Right ventricle myocardium inferior (tissue), 1 donor: ENCODE results near the gene ZNF521. TPM values are rescaled to one million over a fixed set of nuclear protein-coding genes. Genes with fewer than 3 reads are reported as not detected.

Source experiments
- ATAC-seq: fragments of 200-7000 bp; cut with Tn5 transposase; one replicate; pipeline ENCODE4 v1.9.1; 2020; ENCODE audit warnings: mild to moderate bottlenecking, moderate library complexity
- DNase-seq: peaks from one replicate; pipeline ENCODE4 v3.0.0; 2021; ENCODE audit errors: missing footprints
- intact Hi-C: fragments of 100-400 bp; cut with DNase I; formaldehyde crosslinking; loops from one replicate; pipeline ENCODE4 v1.11.0; 2022
- total RNA-seq: library from RNA; stranded (reverse); fragmentation: NEBNext Ultra II Directional; extraction: Animal tissue kit (Norgen Biotek cat#: 25700); gene quantifications from one replicate; pipeline ENCODE4 v1.2.1, GENCODE V29; 2021
- donor health status: DM: no; HTN: yes; CAD: no; lungs with severe emphysema.

Gene ZNF521
- total RNA-seq, 1 donor from 2014 or later: 29.6 TPM

- ATAC-seq (no peak), DNase-seq (no peak)
- intact Hi-C loops: no loop called here
Observed at GRCh38 chr18:25077944-25078723, 273.8 kb downstream of the ZNF521 start.

GRCh38 chr18:25077038-25077943, 274.7 kb downstream of the ZNF521 start:
- no peak for ATAC-seq
- intact Hi-C loops: no loop called here
- no peak for DNase-seq

GRCh38 chr18:25075783-25076182, 276.2 kb downstream of the ZNF521 start:
- ATAC-seq: no peak
- intact Hi-C loops: no loop called here
- no peak for DNase-seq

GRCh38 chr18:25075331-25075730, 276.6 kb downstream of the ZNF521 start:
- ATAC-seq: no peak
- intact Hi-C loops: no loop called here
- no peak for DNase-seq

- DNase-seq (no peak), ATAC-seq (no peak)
- intact Hi-C loops: no loop called here
Observed at GRCh38 chr18:25074925-25075324, 277.0 kb downstream of the ZNF521 start.

GRCh38 chr18:25072205-25072604, 279.8 kb downstream of the ZNF521 start:
- ATAC-seq (no peak), DNase-seq (no peak)
- intact Hi-C loops: no loop called here

GRCh38 chr18:25067275-25068025, 284.5 kb downstream of the ZNF521 start:
- no peak for DNase-seq
- intact Hi-C loops: no loop called here
- ATAC-seq: no peak

- ATAC-seq (no peak), DNase-seq (no peak)
- intact Hi-C loops: no loop called here
Observed at GRCh38 chr18:25066516-25066915, 285.4 kb downstream of the ZNF521 start.

GRCh38 chr18:25062720-25063119, 289.2 kb downstream of the ZNF521 start:
- intact Hi-C loops: no loop called here
- DNase-seq: no peak
- ATAC-seq: peak; percentile 27

- intact Hi-C loops: no loop called here
Observed at GRCh38 chr18:25061395-25061794, 290.6 kb downstream of the ZNF521 start.

GRCh38 chr18:25058521-25058920, 293.4 kb downstream of the ZNF521 start:
- no peak for ATAC-seq
- intact Hi-C loops: no loop called here
- no peak for DNase-seq

More at GRCh38 chr18:25061395-25061794, 290.6 kb downstream of the ZNF521 start:
- no peak for DNase-seq
- no peak for ATAC-seq

DNA sequence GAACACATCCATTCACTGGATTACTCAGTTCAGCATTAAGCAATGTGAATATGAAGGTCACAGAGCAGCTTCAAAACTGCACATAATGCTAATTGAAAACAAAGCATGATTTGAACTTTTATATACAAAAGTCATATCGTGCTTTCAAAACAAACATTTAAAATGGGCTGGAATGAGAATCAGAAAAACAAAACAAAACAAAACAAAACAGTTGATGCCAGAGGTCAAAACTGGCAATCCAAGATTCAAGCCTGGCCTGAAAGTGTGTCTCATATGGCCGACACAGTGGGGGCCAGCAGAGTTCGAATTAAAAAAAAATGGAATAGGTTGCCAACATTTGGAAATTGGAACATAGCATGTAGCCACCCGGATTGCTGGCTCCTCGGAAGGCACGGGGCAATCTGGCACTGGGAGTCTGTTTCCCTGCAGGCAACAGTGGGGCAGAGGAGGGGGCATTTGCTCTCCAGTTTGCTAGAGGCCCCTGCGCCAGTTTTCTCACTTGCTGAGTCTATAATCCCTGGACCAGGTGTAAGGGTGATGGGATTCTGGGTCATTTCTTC, 294.4 kb downstream of the ZNF521 start:
- intact Hi-C loops: no loop called here
- DNase-seq (no peak), ATAC-seq (no peak)

DNA sequence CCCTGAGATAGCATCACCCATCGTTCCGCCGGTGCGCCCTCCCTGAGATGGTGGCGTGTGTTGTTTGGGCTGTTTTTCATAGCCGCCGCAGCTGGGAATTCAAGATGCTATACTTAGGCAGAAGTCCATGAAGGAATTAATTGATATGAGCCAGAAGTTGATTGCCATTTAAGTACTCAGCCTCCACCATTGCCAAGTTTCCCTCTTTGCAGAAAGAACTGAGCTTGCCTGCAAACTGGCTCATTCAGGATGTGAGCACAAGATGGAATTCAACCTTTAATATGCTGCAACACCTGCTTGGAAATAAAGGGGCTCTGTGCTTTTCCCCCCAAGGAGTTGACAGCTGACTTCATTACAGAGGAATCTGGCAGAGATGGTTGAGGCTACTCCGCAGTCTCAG, 295.5 kb downstream of the ZNF521 start:
- intact Hi-C loops: no loop called here
- DNase-seq: no peak
- ATAC-seq: no peak

DNA sequence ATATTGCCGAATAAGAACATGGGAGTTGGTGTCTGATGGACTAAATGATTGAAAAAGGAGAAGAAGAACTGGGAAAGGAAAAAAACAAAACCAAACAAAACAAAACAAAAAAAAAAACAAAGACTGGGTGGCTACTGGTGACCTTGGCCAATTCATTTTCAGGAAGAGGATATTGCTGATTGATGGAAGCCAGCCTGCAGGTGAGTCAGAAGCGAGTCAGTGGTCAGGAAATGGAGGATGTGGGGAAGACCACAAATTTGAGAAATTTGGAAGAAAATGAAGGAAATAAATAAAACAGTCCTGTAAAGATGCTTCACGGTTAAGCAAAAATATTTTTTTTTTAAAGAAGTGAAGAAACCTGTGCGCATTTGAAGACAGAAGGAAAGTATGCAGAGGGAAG, 296.9 kb downstream of the ZNF521 start:
- DNase-seq (no peak), ATAC-seq (no peak)
- intact Hi-C loops: no loop called here

DNA sequence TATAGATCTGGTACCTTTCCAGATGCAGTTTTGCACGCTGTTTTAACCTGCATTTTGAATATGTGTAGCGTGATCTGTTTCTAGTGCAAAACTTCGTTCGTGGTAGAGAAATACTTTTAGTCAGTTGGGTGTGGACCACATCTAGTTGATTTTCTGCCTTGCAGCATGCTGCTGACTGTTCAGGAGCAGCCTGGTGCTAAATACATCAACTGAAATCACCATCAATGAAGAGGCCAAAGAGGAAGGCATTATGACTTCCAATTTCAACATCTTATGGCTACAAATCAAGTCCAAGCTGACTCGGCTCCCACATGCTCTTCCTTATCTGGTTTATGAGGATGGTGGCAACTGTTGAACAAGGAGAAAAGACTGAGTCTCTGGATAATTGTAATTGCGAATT, 298.5 kb downstream of the ZNF521 start:
- ATAC-seq: peak; percentile 67
- intact Hi-C loops: no loop called here
- no peak for DNase-seq

- no peak for ATAC-seq
- no peak for DNase-seq
- intact Hi-C loops: no loop called here
Observed at GRCh38 chr18:25052511-25052921, 299.4 kb downstream of the ZNF521 start.

- no peak for ATAC-seq
- no peak for DNase-seq
- intact Hi-C loops: no loop called here
Observed at GRCh38 chr18:25050605-25051004, 301.4 kb downstream of the ZNF521 start.

DNA sequence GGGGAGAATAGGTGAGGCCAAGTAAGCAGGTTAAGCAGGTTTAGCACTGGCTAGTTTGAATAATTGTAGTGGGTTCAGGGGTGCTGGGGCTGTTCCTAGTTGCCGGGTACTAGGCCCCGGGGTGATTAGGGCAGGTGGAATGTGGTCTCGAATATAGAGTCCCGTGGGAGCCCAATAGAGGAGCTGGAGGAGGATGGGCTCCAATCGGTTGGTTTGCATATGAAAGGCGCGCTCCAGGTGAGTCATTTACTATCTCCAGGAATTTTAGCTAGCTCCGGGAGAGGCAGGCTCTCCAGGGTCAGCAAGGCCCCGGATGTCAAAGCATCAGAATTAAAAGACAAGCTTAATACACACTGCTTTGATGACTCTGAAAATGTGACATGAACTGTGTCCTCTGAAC, 304.0 kb downstream of the ZNF521 start:
- intact Hi-C loops: no loop called here

GRCh38 chr18:25047421-25047820, 304.5 kb downstream of the ZNF521 start:
- intact Hi-C loops: no loop called here
- DNase-seq: no peak
- ATAC-seq: no peak

More for the DNA sequence above, 304.0 kb downstream of the ZNF521 start:
- no peak for ATAC-seq
- DNase-seq: no peak
